Measurements from ENCODE around the gene SLC22A15. TPM values are rescaled to one million over a fixed set of nuclear protein-coding genes. Genes with fewer than 3 reads are reported as not detected.

SLC22A15 gene
- total RNA-seq = 3.3 and 5.1 TPM in 2 replicates

GRCh38 chr1:115976062-115976920, at the start of gene SLC22A15:
Gene SLC22A15 (plus strand): TSS chr1:115976513. CDS start chr1:115976628, 115 bp downstream.

DNA sequence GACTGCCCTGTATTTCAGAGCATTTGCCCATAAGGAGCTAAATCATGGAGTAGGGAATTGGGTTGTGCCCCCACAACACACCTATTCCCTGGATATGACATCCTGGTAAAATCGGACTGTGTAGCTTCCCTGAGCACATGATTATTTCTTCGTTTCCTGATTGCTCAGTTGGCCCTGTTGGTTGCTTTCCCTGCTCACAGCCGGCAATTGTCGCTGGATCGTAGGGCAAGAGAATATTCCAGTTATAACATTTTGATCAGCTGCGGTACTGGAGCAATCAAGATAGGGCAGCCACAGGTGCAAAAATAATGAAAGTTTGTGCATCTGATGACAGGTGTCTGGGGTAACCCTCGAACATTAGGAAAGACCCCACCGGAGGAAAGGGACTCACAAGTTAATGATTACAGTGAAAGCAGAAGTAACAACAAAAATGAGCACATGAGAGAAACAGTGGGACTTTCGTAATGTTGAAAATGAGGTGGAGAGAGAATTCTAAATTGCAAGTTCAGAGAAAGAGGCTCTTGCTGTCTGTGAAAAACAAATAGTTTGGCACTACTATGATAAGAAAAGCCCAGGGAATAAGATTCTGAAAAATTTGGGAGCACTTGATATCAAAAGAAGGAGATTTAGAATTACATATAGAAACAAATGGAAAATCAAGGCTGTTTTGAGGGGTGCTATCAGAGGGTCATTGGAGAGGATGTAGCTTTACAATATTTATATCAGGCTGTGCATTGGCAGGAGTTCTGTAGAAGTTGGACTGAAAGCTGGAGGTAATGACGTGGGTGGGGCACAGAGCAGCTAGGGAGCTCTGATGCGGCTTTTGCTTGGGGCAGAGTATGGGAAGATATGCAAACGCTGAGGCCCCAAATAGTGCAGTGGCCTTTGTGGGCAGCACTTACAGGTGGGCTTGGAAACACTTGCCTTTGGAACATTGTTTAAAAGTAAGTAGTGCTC, 134.5 kb downstream of the SLC22A15 start, which contains the start of gene MAB21L3:
TSS of gene MAB21L3 (plus strand) at position 833 of the 957 bp plus-strand sequence. CDS start 1,217 bp downstream, outside the sequence.

Other genes with a start within 250 kb of the SLC22A15 start
- gene CASQ2, start 207.8 kb upstream of the SLC22A15 start, total RNA-seq = 0.07 TPM in 1 of 2 replicates, not detected in the other
- 0.05 and 0.07 TPM in 2 replicates for gene NHLH2, start 135.4 kb upstream of the SLC22A15 start, total RNA-seq
- 4.5 and 6.7 TPM in 2 replicates for gene MAB21L3, start 134.9 kb downstream of the SLC22A15 start, total RNA-seq

Measured in airway epithelial cell (primary cell).